ENCODE results near the gene SORBS1.

The SORBS1 gene

DNA sequence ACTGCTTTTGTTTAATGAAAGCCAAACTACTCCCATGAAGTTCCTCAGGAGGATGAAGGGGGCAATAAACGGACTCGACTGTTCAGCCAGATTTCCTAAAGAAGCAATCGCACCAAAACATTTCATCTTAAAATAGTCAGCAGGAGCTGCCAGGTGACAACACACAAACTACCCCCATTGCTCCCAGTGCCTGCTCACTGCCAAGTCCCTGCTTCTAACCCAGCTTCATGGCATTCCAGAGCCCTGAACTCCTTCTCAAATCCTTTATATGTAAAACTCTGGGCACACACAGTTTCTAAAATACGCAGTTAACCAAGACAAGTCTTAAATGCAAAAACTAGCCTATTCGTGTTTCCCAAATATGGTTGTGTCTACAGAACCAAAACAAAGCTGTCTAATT, 110.0 kb downstream of the SORBS1 start:
- Histone ChIP-seq H3K4me3 (no peak overlapping the region), H3K27ac (peak overlapping the region; percentile 87)
- DNase-seq (ENCODE audit: low spot score), result peak; percentile 89
- TF ChIP-seq, protein P1, sequence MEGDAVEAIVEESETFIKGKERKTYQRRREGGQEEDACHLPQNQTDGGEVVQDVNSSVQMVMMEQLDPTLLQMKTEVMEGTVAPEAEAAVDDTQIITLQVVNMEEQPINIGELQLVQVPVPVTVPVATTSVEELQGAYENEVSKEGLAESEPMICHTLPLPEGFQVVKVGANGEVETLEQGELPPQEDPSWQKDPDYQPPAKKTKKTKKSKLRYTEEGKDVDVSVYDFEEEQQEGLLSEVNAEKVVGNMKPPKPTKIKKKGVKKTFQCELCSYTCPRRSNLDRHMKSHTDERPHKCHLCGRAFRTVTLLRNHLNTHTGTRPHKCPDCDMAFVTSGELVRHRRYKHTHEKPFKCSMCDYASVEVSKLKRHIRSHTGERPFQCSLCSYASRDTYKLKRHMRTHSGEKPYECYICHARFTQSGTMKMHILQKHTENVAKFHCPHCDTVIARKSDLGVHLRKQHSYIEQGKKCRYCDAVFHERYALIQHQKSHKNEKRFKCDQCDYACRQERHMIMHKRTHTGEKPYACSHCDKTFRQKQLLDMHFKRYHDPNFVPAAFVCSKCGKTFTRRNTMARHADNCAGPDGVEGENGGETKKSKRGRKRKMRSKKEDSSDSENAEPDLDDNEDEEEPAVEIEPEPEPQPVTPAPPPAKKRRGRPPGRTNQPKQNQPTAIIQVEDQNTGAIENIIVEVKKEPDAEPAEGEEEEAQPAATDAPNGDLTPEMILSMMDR (IDR thresholded peaks at IDR 0.05), result no peak

DNA sequence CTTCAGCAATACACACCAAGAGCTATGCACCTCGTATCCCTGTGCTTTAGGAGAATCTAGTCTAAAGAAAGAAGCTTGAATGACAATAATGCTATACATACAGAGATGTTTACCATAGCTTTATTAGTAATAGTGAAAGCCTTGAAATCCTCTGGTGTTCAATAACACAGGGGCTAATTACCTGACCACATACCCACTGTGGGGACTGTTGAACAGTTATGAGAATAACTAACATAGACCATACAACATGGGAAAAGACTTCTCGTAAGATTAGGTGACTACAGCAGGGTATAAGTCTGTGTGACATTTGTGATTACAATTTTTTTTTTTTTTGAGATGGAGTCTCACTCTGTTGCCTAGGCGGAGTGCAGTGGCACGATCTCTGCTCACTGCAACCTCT, 111.0 kb downstream of the SORBS1 start:
- Histone ChIP-seq H3K4me3 (no peak overlapping the region), H3K27ac (peak overlapping the region; percentile 87)
- TF ChIP-seq, protein P1 (IDR thresholded peaks at IDR 0.05), result no peak
- DNase-seq (ENCODE audit: low spot score), result no peak

DNA sequence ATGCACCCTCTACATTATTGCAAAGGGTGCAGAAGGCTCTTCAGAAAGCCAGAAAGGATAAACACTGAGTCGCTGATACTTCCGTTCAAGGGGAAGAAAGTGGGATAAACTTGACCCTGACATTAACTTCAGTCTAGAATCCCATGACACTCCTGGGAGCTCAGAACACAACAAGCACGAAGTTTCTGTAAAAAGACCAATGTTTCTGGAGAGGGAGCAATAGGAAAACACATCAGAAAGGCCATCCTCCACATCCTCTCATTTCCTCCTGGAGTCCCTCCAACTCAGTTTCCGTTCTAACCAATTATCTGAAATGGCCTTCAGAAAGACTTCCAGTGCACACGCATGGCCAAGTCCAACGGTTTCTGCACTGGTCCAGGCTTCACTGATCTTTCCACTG, 113.5 kb downstream of the SORBS1 start:
- peak; percentile 67 for DNase-seq (ENCODE audit: low spot score)
- Histone ChIP-seq H3K27ac (peak overlapping the region; percentile 87 to 94), H3K4me3 (no peak overlapping the region)
- TF ChIP-seq, protein P1 (IDR thresholded peaks at IDR 0.05), result no peak

DNA sequence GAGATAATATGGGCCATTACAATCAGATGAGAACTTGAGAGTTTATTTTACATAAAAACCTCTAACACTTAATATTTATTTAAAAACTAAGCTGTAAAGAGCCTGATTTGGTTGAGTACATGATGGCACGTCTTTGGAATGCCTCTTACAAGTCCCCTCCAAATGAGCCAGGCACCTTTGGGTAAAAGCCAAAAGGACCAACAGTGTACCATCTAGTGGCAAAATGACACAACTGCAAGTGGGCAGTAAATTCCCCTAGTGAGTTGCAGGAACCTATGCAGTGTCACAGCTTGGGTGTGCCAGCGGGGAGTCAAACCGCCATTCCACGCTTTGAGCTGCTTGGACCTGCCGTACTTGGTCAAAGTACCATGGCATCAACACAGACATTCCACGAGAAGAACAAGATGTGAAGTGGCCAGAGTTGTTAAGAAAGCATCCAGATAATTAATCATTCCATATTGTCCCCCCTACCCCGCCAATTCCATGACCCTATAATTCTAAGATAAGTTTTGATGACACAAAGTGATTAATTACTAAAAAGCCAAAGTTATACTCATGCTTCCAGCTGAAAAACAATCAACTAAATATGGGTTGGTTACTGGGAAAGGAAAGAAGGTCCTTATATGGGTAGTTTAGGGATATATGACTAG, 115.2 kb downstream of the SORBS1 start:
- Histone ChIP-seq H3K27ac (peak overlapping the region; percentile 87 to 94), H3K4me3 (peak overlapping the region; percentile 47)
- peak; percentile 93 for DNase-seq (ENCODE audit: low spot score)
- TF ChIP-seq, protein P1 (IDR thresholded peaks at IDR 0.05), result peak; percentile 62

DNA sequence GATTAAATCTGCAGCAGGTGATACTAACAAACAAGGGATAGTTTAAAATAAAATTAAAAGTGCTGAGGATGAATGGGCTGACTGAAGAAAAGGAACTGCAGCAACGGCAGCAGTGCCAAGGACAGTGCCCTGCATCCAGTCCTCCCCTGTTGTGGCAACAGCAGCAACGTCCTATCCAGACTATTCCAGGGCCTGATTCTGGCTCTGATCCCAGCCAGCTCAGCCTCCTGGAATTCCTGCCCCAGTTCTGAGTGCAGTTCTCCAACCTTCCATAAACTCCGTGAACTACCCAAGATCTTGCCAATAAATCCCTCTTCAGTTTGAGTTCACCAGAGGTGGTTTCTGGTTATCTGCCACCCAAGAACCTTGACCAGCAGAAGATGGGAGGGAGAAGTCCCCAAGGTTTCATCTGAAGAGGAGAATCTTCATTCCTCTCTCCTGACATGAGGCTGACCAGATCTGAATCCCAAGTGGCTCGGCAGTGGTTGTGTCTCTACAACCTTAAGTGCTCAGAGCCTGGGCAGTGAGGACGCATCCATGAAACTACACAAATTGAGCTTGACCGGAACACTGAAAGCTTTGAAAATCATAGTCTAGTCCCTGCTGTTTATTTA, 115.8 kb downstream of the SORBS1 start:
- TF ChIP-seq, protein P1 (IDR thresholded peaks at IDR 0.05), result no peak
- DNase-seq (ENCODE audit: low spot score), result peak; percentile 94
- H3K4me3 ChIP-seq, result peak overlapping the region; percentile 47
- H3K27ac ChIP-seq, result peak overlapping the region; percentile 87 to 94

DNA sequence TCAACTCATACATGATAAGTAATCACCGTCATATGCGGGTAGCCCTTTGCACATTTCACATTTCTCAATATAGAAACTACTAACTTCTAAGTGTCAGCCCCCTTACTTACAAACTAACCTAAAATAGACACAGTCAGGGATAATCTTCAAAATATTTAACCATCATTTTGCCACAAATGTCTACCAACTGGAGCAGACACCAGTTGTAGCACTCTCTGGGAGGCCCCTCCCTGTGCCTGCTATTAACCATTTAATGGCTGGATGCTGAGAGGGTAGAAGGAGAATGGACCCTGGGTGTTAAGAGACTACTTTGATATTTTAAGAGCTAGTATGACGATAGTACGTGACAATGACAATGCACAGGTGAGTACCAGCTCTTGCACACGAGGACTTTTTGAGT, 116.4 kb downstream of the SORBS1 start:
- Histone ChIP-seq H3K27ac (peak overlapping the region; percentile 87 to 94), H3K4me3 (peak overlapping the region; percentile 8)
- TF ChIP-seq, protein P1 (IDR thresholded peaks at IDR 0.05), result no peak
- no peak for DNase-seq (ENCODE audit: low spot score)

DNA sequence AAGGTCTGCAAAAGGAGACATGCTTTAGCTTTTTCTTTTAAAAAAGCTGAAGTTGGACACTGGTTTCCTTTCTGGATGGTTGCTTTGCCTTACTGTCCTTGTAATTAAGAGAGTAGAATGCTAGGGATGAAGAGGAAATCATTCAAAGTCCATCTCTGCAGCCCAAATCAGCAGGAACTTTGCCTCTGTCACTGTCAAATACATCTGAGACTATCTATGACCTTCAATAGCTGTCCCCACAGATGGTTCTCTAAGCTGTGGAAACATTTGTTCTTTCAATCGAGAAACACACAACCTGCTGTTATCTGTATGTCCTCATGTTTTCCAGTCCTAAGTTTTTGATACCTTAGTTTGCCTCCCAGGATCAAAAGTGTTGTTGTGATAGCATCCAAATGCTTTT, 117.5 kb downstream of the SORBS1 start:
- TF ChIP-seq, protein P1 (IDR thresholded peaks at IDR 0.05), result no peak
- Histone ChIP-seq H3K4me3 (no peak overlapping the region), H3K27ac (peak overlapping the region; percentile 47 to 77)
- no peak for DNase-seq (ENCODE audit: low spot score)

Measured in coronary artery (tissue), 2 donors.